Tibial artery (tissue), 4 donors: ENCODE data around the gene RNF126.
"Not testable (repeated sequence)": the region's sequence is repeated elsewhere in the genome, so short reads cannot be mapped to it uniquely, and the experiment has no call there.

Source experiments
- DNase-seq, 2 donors: peaks; one replicate each; pipeline ENCODE4 v3.0.0-alpha.2; 2019
- H3K27ac ChIP-seq, 2 donors: fragments of 200-600 bp; sonication (generic) in 1 of 2; 1 replicate in 1 of 2; 2 replicates in 1 of 2; pipeline ENCODE4 v1.5.1; 2018 to 2019; ENCODE audit warnings: mild to moderate bottlenecking in 1 of 2
- H3K27me3 ChIP-seq, 2 donors: fragments of 200-600 bp; sonication (generic) in 1 of 2; one replicate each; pipeline versions ENCODE4 v1.5.1 to v1.6.0; 2016 to 2019
- H3K36me3 ChIP-seq, 3 donors: fragments of 200-600 bp; sonication (generic) in 2 of 3; one replicate each; pipeline ENCODE4 v1.5.1; 2016 to 2019; ENCODE audit warnings: mild to moderate bottlenecking in 2 of 3
- H3K4me1 ChIP-seq, 4 donors: fragments of 200-600 bp; sonication (generic) in 2 of 4; 1 replicate in 3 of 4; 2 replicates in 1 of 4; pipeline ENCODE4 v1.5.1; 2016 to 2019
- H3K4me3 ChIP-seq, 2 donors: fragments of 200-600 bp; sonication (generic) in 1 of 2; 1 replicate in 1 of 2; 2 replicates in 1 of 2; pipeline ENCODE4 v1.5.1; 2018 to 2019; ENCODE audit warnings: mild to moderate bottlenecking in 2 of 2
- H3K9me3 ChIP-seq, 3 donors: fragments of 200-600 bp; sonication (generic) in 1 of 3; one replicate each; pipeline ENCODE4 v1.5.1; 2016 to 2019
- CTCF ChIP-seq, 2 experiments: fragments of 200-600 bp in 1 of 2; fragments of 450-650 bp in 1 of 2; IDR thresholded peaks; one replicate each; pipeline ENCODE4 v1.5.1; 2017 to 2019; ENCODE audit warnings: antibody characterized with exemption in 2 of 2, mild to moderate bottlenecking in 1 of 2, moderate library complexity in 1 of 2
- intact Hi-C: fragments of 100-400 bp; cut with DNase I; formaldehyde crosslinking; loops from one replicate; pipeline ENCODE4 v1.15.0; 2023; ENCODE audit warnings: low total_unique reads

The RNF126 gene

GRCh38 chr19:676339-677105 is 13.5 kb upstream of the RNF126 start, which contains the start of gene FSTL3:
FSTL3 (plus strand) TSS chr19:676392; CDS start chr19:676424, 32 bp downstream.
- H3K36me3 ChIP-seq: peaks cover 0 to 3% (median 0%) of the 10 kb centered on the region in 3 donors
- H3K9me3 ChIP-seq: no peaks in the 10 kb centered on the region
- DNase-seq: no peak
- intact Hi-C loops: no loop called here
- H3K27me3 ChIP-seq: no peaks in the 10 kb centered on the region
- TF ChIP-seq CTCF (IDR thresholded peaks at IDR 0.05): no peak
- H3K4me3 ChIP-seq: peak within 1 kb of the TSS; percentile 61 to 83
- H3K27ac ChIP-seq: peak within 1 kb of the TSS; percentile 83 to 97
- H3K4me1 ChIP-seq: peaks cover 12 to 50% (median 31%) of the 10 kb centered on the region in 4 donors

- H3K36me3 ChIP-seq: no peaks in the 10 kb centered on the region
- H3K4me1 ChIP-seq: peaks cover 12 to 44% (median 29%) of the 10 kb centered on the region in 4 donors
- no peak for DNase-seq
- peak overlapping the region; percentile 61 to 83 for H3K4me3 ChIP-seq
- H3K9me3 ChIP-seq: no peaks in the 10 kb centered on the region
- peak overlapping the region; percentile 83 to 97 for H3K27ac ChIP-seq
- intact Hi-C loops: no loop called here
- no peak for TF ChIP-seq CTCF (IDR thresholded peaks at IDR 0.05)
- no peaks in the 10 kb centered on the region for H3K27me3 ChIP-seq
Measured at GRCh38 chr19:676007-676338, 13.0 kb upstream of the RNF126 start.

- H3K27ac ChIP-seq: peak overlapping the region in 1 of 2 donors; percentile 97
- TF ChIP-seq CTCF (IDR thresholded peaks at IDR 0.05): no peak
- no peaks in the 10 kb centered on the region for H3K27me3 ChIP-seq
- H3K36me3 ChIP-seq: no peaks in the 10 kb centered on the region
- intact Hi-C loops: no loop called here
- DNase-seq: no peak
- no peak overlapping the region for H3K4me3 ChIP-seq
- H3K9me3 ChIP-seq: no peaks in the 10 kb centered on the region
- H3K4me1 ChIP-seq: peaks cover 5 to 37% (median 26%) of the 10 kb centered on the region in 4 donors
Measured at GRCh38 chr19:674282-675151, 11.5 kb upstream of the RNF126 start.

GRCh38 chr19:670609-671075 is 7.6 kb upstream of the RNF126 start:
- Histone ChIP-seq H3K36me3 (no peaks in the 10 kb centered on the region), H3K9me3 (no peaks in the 10 kb centered on the region), H3K4me3 (no peak overlapping the region), H3K27me3 (no peaks in the 10 kb centered on the region), H3K27ac (no peak overlapping the region), H3K4me1 (peaks cover 0 to 5% (median under 1%) of the 10 kb centered on the region in 4 donors)
- no peak for TF ChIP-seq CTCF (IDR thresholded peaks at IDR 0.05)
- DNase-seq: no peak
- intact Hi-C loops: no loop called here

- H3K4me3 ChIP-seq, intact Hi-C loops, H3K9me3 ChIP-seq, DNase-seq, H3K36me3 ChIP-seq, H3K27ac ChIP-seq, H3K27me3 ChIP-seq: not testable (repeated sequence)
- H3K4me1 ChIP-seq: peaks cover 0 to 15% (median 11%) of the 10 kb centered on the region in 4 donors
Measured at GRCh38 chr19:668675-669434, 5.8 kb upstream of the RNF126 start.

- H3K4me1 ChIP-seq: peaks cover 0 to 22% (median 18%) of the 10 kb centered on the region in 4 donors
- intact Hi-C loops, H3K4me3 ChIP-seq, H3K27me3 ChIP-seq, DNase-seq, H3K27ac ChIP-seq, H3K9me3 ChIP-seq, H3K36me3 ChIP-seq: not testable (repeated sequence)
Measured at GRCh38 chr19:666985-667573, 4.1 kb upstream of the RNF126 start.
